ENCODE measurements around the gene NCF2.

The NCF2 gene

GRCh38 chr1:183584147-183584546 is 6.1 kb downstream of the NCF2 start:
- DNase-seq (ENCODE audit: low read depth): no peak

GRCh38 chr1:183583466-183583865 is 6.8 kb downstream of the NCF2 start:
- DNase-seq (ENCODE audit: low read depth): no peak

GRCh38 chr1:183582021-183582713 is 8.1 kb downstream of the NCF2 start:
- DNase-seq (ENCODE audit: low read depth): no peak

- DNase-seq (ENCODE audit: low read depth): no peak
Measured at GRCh38 chr1:183580281-183580682, 10.0 kb downstream of the NCF2 start.

GRCh38 chr1:183578856-183579255 is 11.4 kb downstream of the NCF2 start:
- DNase-seq (ENCODE audit: low read depth): no peak

GRCh38 chr1:183577897-183578465 is 12.3 kb downstream of the NCF2 start:
- no peak for DNase-seq (ENCODE audit: low read depth)

GRCh38 chr1:183576537-183576936 is 13.7 kb downstream of the NCF2 start:
- no peak for DNase-seq (ENCODE audit: low read depth)

- no peak for DNase-seq (ENCODE audit: low read depth)
Measured at GRCh38 chr1:183575606-183576005, 14.7 kb downstream of the NCF2 start.

- DNase-seq (ENCODE audit: low read depth): no peak
Measured at GRCh38 chr1:183572721-183573120, 17.5 kb downstream of the NCF2 start.

- no peak for DNase-seq (ENCODE audit: low read depth)
Measured at GRCh38 chr1:183571678-183572268, 18.5 kb downstream of the NCF2 start.

GRCh38 chr1:183570451-183570850 is 19.8 kb downstream of the NCF2 start:
- no peak for DNase-seq (ENCODE audit: low read depth)

DNA sequence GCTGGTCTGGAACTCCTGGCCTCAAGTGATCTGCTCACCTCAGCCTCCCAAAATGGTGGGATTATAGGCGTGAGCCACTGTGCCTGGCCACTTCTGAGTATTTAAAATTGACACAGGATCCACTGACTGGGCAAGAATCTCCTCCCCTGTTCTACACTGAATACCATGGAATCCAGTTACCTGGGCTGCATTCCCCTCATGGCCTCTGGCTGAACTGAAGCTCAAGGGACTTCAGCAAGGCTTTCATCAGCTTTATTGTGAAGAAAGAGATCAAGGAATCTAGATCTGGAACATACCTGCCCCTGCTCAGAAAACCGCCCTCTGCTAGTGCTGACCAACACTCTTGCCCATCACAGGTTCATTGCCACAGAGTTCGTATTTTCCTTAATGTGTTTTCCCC is 20.5 kb downstream of the NCF2 start:
- no peak for DNase-seq (ENCODE audit: low read depth)

DNA sequence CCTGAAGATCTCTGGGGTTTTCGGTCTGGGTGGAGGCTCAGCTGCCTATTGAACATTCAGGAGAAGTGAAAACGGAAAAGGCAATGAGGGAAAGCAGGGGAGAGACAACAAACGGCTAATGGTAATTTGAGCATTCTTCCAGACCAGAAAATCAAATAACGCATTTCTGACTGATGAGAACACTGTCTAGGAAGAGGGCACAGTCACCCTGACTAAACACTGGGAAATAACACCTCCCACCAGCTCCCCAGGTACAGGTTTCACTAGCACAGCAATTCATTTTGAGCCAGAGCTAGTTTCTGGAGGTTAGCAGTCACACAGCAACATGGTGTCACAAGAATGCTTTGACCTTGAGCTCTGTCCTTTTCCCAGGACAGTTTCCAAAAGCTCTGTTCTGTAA is 21.1 kb downstream of the NCF2 start:
- no peak for DNase-seq (ENCODE audit: low read depth)

DNA sequence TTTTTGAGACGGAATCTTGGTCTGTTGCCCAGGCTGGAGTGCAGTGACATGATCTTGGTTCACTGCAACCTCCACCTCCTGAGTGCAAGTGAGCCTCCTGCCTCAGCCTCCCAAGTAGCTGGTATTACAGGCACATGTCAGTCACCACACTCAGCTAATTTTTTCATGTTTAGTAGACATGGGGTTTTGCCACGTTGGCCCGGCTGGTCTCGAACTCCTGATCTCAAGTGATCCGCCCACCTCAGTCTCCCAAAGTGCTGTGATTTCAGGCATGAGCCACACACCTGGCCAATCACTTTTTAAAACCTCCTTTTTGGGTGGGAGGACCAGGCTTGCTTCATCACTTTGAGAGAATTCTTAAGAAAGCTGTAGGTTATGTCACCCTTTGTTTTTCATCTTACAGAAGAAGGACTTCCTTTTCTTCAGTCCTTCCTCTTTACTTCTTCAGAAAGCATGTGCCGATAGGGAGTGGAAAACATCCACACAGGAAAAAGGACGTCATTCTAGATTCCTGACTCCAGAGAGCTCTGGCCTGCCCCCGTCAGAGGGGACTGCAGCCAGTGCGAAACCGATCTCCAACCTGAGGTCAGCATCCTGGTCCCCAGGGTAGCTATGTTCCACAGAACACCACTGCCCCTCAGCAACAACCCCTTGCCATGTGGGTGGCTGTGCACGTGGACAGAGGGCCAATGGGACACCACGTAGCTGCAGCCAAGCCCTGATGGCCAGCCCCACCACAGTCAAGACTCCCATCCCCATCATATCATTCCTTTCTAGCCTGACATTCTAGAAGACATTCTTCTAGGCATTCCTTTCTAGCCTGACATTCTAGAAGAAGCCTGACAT is 21.9 kb downstream of the NCF2 start:
- DNase-seq (ENCODE audit: low read depth): no peak

GRCh38 chr1:183567584-183567983 is 22.7 kb downstream of the NCF2 start:
- DNase-seq (ENCODE audit: low read depth): no peak

DNA sequence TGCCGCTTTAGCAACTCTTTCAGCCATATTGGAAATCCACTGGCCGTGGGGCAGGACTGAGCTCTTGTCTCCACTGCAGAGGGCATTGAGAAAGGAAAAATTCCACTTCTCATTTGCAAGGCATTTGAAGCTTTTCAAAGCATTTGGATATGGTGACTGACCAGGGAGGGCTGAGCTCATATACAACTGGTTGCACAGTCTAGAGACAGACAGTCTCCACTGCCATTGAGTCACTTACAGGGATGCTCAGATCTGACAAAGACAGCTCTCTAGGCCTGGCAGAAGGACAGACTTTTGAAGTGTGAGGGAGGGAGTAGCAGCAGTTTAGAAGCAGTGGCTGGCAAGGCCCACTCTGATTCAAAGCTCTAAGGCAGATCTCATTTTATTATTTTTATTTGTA is 24.2 kb downstream of the NCF2 start:
- DNase-seq (ENCODE audit: low read depth): no peak

GRCh38 chr1:183565261-183565660 is 25.0 kb downstream of the NCF2 start:
- no peak for DNase-seq (ENCODE audit: low read depth)

GRCh38 chr1:183562701-183563100 is 27.6 kb downstream of the NCF2 start:
- no peak for DNase-seq (ENCODE audit: low read depth)

DNA sequence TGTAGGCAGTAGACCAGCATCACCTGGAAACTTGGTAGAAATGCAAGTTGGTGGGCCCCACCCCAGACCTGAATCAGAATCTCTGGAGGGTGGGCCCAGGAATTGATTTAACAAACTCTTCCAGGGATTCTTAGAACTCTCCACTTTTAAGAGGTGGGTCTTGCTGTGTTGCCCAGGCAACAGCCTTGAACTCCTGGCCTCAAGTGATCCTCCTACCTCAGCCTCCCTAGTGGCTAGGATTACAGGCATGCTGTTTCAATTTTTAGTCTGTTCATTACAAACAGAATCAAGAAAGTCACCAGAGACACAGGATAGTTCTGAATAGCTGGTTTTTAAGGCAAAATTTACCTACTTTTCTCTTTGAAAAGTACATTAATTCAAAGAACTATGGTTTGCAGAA is 31.2 kb downstream of the NCF2 start:
- DNase-seq (ENCODE audit: low read depth): no peak

DNA sequence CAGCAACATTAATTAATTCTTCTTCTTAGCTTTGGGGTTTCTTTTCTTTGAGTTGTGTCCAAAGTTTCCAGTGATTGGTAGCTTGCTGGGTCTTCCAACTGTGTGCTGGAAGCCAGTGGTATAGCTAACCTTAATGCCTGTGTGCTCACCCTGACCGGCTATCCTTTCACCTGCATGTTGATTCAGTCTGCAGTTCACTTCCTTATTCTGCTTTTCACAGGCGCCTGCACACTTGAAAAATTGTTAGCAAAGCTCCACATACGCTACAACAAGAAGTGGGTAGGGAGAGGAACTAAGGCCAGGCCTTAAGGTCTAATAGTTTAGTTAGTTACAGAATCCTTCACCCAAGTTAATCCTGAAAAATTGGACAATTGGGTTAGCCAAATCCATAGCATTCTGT is 35.7 kb downstream of the NCF2 start:
- no peak for DNase-seq (ENCODE audit: low read depth)

DNA sequence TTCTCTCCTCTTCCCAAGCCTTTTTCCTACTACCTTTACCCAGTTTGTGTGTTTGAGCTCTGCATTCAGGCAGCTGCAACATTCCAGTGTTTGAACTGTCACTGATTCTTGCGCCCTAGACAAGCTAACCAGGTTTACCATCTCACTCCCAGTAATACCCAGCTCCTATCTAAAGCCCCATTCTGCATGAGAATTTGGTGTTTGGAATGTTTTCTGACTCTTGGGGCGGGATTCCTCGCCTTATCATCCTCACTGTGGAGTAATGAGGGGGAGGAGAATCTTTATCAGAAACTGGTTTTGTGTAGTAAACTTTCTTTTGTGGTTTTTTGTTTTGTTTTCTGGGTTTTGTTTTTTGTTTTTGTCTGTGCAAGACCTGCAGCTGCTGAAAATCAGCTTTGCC is 36.5 kb downstream of the NCF2 start:
- no peak for DNase-seq (ENCODE audit: low read depth)

DNA sequence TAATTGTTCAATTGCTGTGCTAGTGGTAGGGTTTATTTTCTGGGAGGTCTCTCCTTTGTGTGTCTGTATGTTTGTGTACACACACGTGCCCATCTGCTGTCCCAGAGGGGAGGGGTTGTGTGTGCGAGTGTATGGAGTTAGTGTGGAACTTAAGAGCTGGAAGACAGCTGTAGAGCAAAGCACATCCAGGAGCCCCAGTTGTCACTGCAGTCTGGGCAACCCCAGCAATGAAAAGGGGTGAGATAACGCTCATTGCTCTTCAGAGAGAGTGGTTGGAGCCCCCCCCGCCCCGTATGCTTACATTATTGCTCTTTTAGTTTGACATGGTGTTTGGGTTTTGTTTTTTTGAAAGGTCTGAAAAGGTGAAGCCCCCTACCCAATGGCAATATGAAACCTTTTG is 36.9 kb downstream of the NCF2 start:
- no peak for DNase-seq (ENCODE audit: low read depth)

GRCh38 chr1:183552891-183553290 is 37.4 kb downstream of the NCF2 start:
- DNase-seq (ENCODE audit: low read depth): no peak
